HEK293 (cell line): ENCODE data around the gene CLTCL1.

ENCODE experiments used
- CTCF ChIP-seq: fragments of 450-650 bp; formaldehyde crosslinking; IDR thresholded peaks from 2 replicates; pipeline ENCODE4 v1.5.1; 2016; ENCODE audit warnings: missing biosample characterization, missing genetic modification characterization
- MZF1 ChIP-seq: fragments of 450-650 bp; formaldehyde crosslinking; IDR thresholded peaks from 2 replicates; pipeline ENCODE4 v1.5.1; 2017; ENCODE audit warnings: missing biosample characterization, missing genetic modification characterization, borderline replicate concordance
- ZNF121 ChIP-seq: fragments of 450-650 bp; formaldehyde crosslinking; IDR thresholded peaks from 2 replicates; pipeline ENCODE4 v1.5.1; 2016; ENCODE audit warnings: missing biosample characterization, missing genetic modification characterization
- ZNF138 ChIP-seq: fragments of 450-650 bp; formaldehyde crosslinking; IDR thresholded peaks from 2 replicates; pipeline ENCODE4 v1.5.1; 2016; ENCODE audit warnings: missing biosample characterization, missing genetic modification characterization, borderline replicate concordance
- ZNF18 ChIP-seq: fragments of 450-650 bp; formaldehyde crosslinking; IDR thresholded peaks from 2 replicates; pipeline ENCODE4 v1.5.1; 2016; ENCODE audit warnings: missing biosample characterization, missing genetic modification characterization
- ZNF223 ChIP-seq: fragments of 450-650 bp; formaldehyde crosslinking; IDR thresholded peaks from 2 replicates; pipeline ENCODE4 v1.5.1; 2016; ENCODE audit warnings: missing biosample characterization, missing genetic modification characterization
- ZNF248 ChIP-seq: fragments of 450-650 bp; formaldehyde crosslinking; IDR thresholded peaks from 2 replicates; pipeline ENCODE4 v1.5.1; 2017; ENCODE audit warnings: missing biosample characterization, missing genetic modification characterization
- ZNF335 ChIP-seq: fragments of 450-650 bp; formaldehyde crosslinking; conservative IDR thresholded peaks from 2 replicates; pipeline ENCODE4 v1.5.1; 2016; ENCODE audit warnings: missing biosample characterization, missing genetic modification characterization
- ZNF747 ChIP-seq: fragments of 450-650 bp; formaldehyde crosslinking; IDR thresholded peaks from 2 replicates; pipeline ENCODE4 v1.5.1; 2016; ENCODE audit warnings: missing biosample characterization, missing genetic modification characterization
- ZNF843 ChIP-seq: fragments of 450-650 bp; formaldehyde crosslinking; IDR thresholded peaks from 2 replicates; pipeline ENCODE4 v1.5.1; 2016; ENCODE audit warnings: missing biosample characterization, missing genetic modification characterization

- TF ChIP-seq CTCF (no peak), ZNF335 (no peak), ZNF248 (tag by site-specific recombination) (no peak), ZNF138 (tag by site-specific recombination) (no peak), ZNF121 (no peak), ZNF223 (tag by site-specific recombination) (no peak), ZNF843 (tag by site-specific recombination) (no peak), ZNF747 (tag by site-specific recombination) (no peak), ZNF18 (no peak), MZF1 (tag by site-specific recombination) (peak; percentile 63; the same call in 1 of the 2 replicates)
These were observed 4.3 kb downstream of the CLTCL1 start for GRCh38 chr22:19287076-19287707.
